HCT116 (cell line): ENCODE results near the gene PTPN4. TPM values are rescaled to one million over a fixed set of nuclear protein-coding genes. Genes with fewer than 3 reads are reported as not detected.

ENCODE experiments used
- ATAC-seq: fragments of 200-7000 bp; cut with Tn5 transposase; 2 replicates; pipeline ENCODE4 v1.9.1; 2020; ENCODE audit warnings: mild to moderate bottlenecking, moderate library complexity
- BruUV-seq: library from RNA; stranded (reverse); fragments of 400-500 nt; replicated peaks from 2 replicates; lab custom pipeline; 2021; lab: Mats Ljungman, UMichigan
- CTCF ChIA-PET: fragments of 300-600 bp; sonication (Branson Sonifier 250); formaldehyde crosslinking; loops from one replicate; lab custom pipeline; 2021; ENCODE audit warnings: antibody characterized with exemption; lab: Charles Lee
- POLR2A ChIA-PET: fragments of 300-600, 350-600 bp; sonication (Branson Sonifier 250); formaldehyde crosslinking; loops from one replicate; lab custom pipeline; 2021; ENCODE audit warnings: antibody characterized with exemption; lab: Charles Lee
- RAD21 ChIA-PET, 2 experiments: fragments of 300-600 bp; sonication (Branson Sonifier 250); formaldehyde crosslinking; loops; one replicate each; lab custom pipeline; 2023; ENCODE audit warnings: low total read pairs in 2 of 2; ENCODE audit not compliant: uncharacterized antibody in 2 of 2, unreplicated experiment in 2 of 2, low non-redundant PET in 1 of 2; lab: Charles Lee
- DNase-seq: peaks from one replicate; pipeline ENCODE4 v3.0.0-alpha.2; 2010; ENCODE audit warnings: low read depth, low spot score
- H2AFZ ChIP-seq: fragments of 200-600 bp; shearing (Covaris generic), sonication (generic); 2 replicates; pipeline ENCODE4 v1.6.1; 2017; ENCODE audit warnings: low read depth, mixed run types, mixed read lengths, antibody characterized with exemption, low read length; ENCODE audit not compliant: poor library complexity, severe bottlenecking
- H3K27ac ChIP-seq: 2 replicates; pipeline ENCODE4 v1.5.1; 2012; ENCODE audit warnings: low read depth, low read length
- H3K27me3 ChIP-seq: fragments of 200-600 bp; sonication (generic); 2 replicates; pipeline ENCODE4 v1.6.1; 2016; ENCODE audit warnings: mixed run types, low read length, mixed read lengths; ENCODE audit not compliant: insufficient read depth
- H3K36me3 ChIP-seq, 2 experiments: fragments of 200-500 bp in 1 of 2; fragments of 200-600 bp in 1 of 2; sonication (Bioruptor generic) in 1 of 2; sonication (generic) in 1 of 2; 2 replicates each; pipeline versions ENCODE4 v1.5.1 to v1.6.1; 2014 to 2016; ENCODE audit warnings: low read length in 2 of 2, inconsistent platforms in 1 of 2, mixed read lengths in 1 of 2, mixed run types in 1 of 2; ENCODE audit not compliant: insufficient read depth in 2 of 2, control insufficient read depth in 1 of 2
- H3K4me1 ChIP-seq, 2 experiments: fragments of 200-600 bp in 1 of 2; sonication (generic) in 1 of 2; 2 replicates each; pipeline versions ENCODE4 v1.5.1 to v1.6.1; 2012 to 2017; ENCODE audit warnings: low read length in 2 of 2, inconsistent platforms in 1 of 2, mild to moderate bottlenecking in 1 of 2, mixed read lengths in 1 of 2, mixed run types in 1 of 2, moderate library complexity in 1 of 2; ENCODE audit not compliant: insufficient read depth in 2 of 2, control insufficient read depth in 1 of 2
- H3K4me2 ChIP-seq: fragments of 200-600 bp; sonication (generic); 2 replicates; pipeline ENCODE4 v1.6.1; 2017; ENCODE audit warnings: mixed run types, low read length, mixed read lengths
- H3K4me3 ChIP-seq, 2 experiments: fragments of 200-600 bp in 1 of 2; sonication (generic) in 1 of 2; replicated peaks in 1 of 2; 2 replicates each; pipeline ENCODE4 v1.5.1; 2011 to 2016; ENCODE audit warnings: low read length in 2 of 2, control low read depth in 1 of 2, low read depth in 1 of 2, mild to moderate bottlenecking in 1 of 2, mixed read lengths in 1 of 2, mixed run types in 1 of 2
- H3K79me2 ChIP-seq: fragments of 200-600 bp; sonication (generic); 2 replicates; pipeline ENCODE4 v1.6.1; 2017; ENCODE audit warnings: mild to moderate bottlenecking, mixed run types, low read length, moderate library complexity, mixed read lengths; ENCODE audit not compliant: insufficient read depth
- H3K9ac ChIP-seq: fragments of 200-600 bp; sonication (generic); 2 replicates; pipeline ENCODE4 v1.6.1; 2016; ENCODE audit warnings: low read length, mixed read lengths
- H3K9me2 ChIP-seq: fragments of 200-600 bp; sonication (generic), shearing (Covaris generic); 2 replicates; pipeline ENCODE4 v1.6.1; 2017; ENCODE audit warnings: mixed run types, mild to moderate bottlenecking, moderate library complexity; ENCODE audit not compliant: insufficient read depth
- H3K9me3 ChIP-seq, 2 experiments: fragments of 200-500 bp in 1 of 2; fragments of 200-600 bp in 1 of 2; sonication (Bioruptor generic) in 1 of 2; sonication (generic) in 1 of 2; 2 replicates each; pipeline ENCODE4 v1.6.1; 2014 to 2017; ENCODE audit warnings: low read length in 2 of 2, mixed read lengths in 2 of 2, inconsistent platforms in 1 of 2, low read depth in 1 of 2, mild to moderate bottlenecking in 1 of 2, mixed run types in 1 of 2, moderate library complexity in 1 of 2; ENCODE audit not compliant: control insufficient read depth in 1 of 2, insufficient read depth in 1 of 2
- H4K20me1 ChIP-seq: fragments of 200-600 bp; sonication (generic), shearing (Covaris generic); 2 replicates; pipeline ENCODE4 v1.6.1; 2017; ENCODE audit warnings: mixed run types, mild to moderate bottlenecking, moderate library complexity; ENCODE audit not compliant: insufficient read depth
- CBX3 ChIP-seq: IDR thresholded peaks from 2 replicates; pipeline ENCODE4 v1.6.1; 2012; ENCODE audit warnings: low read depth
- CEBPB ChIP-seq: IDR thresholded peaks from 2 replicates; pipeline ENCODE4 v1.6.1; 2012; ENCODE audit warnings: low read depth
- CTCF ChIP-seq, 3 experiments: fragments of 200-600 bp in 1 of 3; sonication (generic) in 1 of 3; IDR thresholded peaks in 2 of 3; conservative IDR thresholded peaks in 1 of 3; 2 replicates each; pipeline ENCODE4 v1.5.1; 2012 to 2017; ENCODE audit warnings: low read depth in 2 of 3, low read length in 2 of 3, antibody characterized with exemption in 1 of 3, borderline replicate concordance in 1 of 3, control low read depth in 1 of 3, mild to moderate bottlenecking in 1 of 3, mixed read lengths in 1 of 3, mixed run types in 1 of 3, moderate library complexity in 1 of 3; ENCODE audit not compliant: insufficient read depth in 1 of 3
- EGR1 ChIP-seq: IDR thresholded peaks from 2 replicates; pipeline ENCODE4 v1.6.1; 2012; ENCODE audit warnings: low read depth
- ELF1 ChIP-seq: IDR thresholded peaks from 2 replicates; pipeline ENCODE4 v1.6.1; 2012; ENCODE audit warnings: low read depth, borderline replicate concordance
- EZH2 ChIP-seq: fragments of 200-600 bp; sonication (generic); IDR thresholded peaks from 2 replicates; pipeline ENCODE4 v1.6.1; 2017; ENCODE audit warnings: antibody characterized with exemption, mixed run types
- EZH2phosphoT487 ChIP-seq: fragments of 200-600 bp; IDR thresholded peaks from 2 replicates; pipeline ENCODE4 v1.6.1; 2018; ENCODE audit warnings: antibody characterized with exemption, borderline replicate concordance
- FOSL1 ChIP-seq: IDR thresholded peaks from 2 replicates; pipeline ENCODE4 v1.6.1; 2012; ENCODE audit warnings: low read depth
- MAX ChIP-seq: IDR thresholded peaks from 2 replicates; pipeline ENCODE4 v1.6.1; 2012
- POLR2A ChIP-seq: IDR thresholded peaks from 2 replicates; pipeline ENCODE4 v1.7.0; 2011; ENCODE audit warnings: borderline replicate concordance; ENCODE audit not compliant: insufficient read depth, insufficient read length; ENCODE audit errors: extremely low read depth
- POLR2AphosphoS5 ChIP-seq: IDR thresholded peaks from 2 replicates; pipeline ENCODE4 v1.6.1; 2011; ENCODE audit warnings: mild to moderate bottlenecking, low read depth, low read length, moderate library complexity
- REST ChIP-seq: IDR thresholded peaks from 2 replicates; pipeline ENCODE4 v1.6.1; 2012; ENCODE audit warnings: low read depth
- SIN3A ChIP-seq: IDR thresholded peaks from 2 replicates; pipeline ENCODE4 v1.6.1; 2012; ENCODE audit warnings: low read depth
- SP1 ChIP-seq: IDR thresholded peaks from 2 replicates; pipeline ENCODE4 v1.6.1; 2012; ENCODE audit warnings: low read depth
- SRF ChIP-seq: IDR thresholded peaks from 2 replicates; pipeline ENCODE4 v1.6.1; 2012; ENCODE audit warnings: low read depth
- TCF7L2 ChIP-seq: IDR thresholded peaks from 2 replicates; pipeline ENCODE4 v1.7.0; 2011; ENCODE audit warnings: borderline replicate concordance, inconsistent platforms; ENCODE audit not compliant: insufficient read depth, insufficient read length; ENCODE audit errors: extremely low read depth
- YY1 ChIP-seq: IDR thresholded peaks from 2 replicates; pipeline ENCODE4 v1.6.1; 2011; ENCODE audit warnings: low read length, low read depth, moderate library complexity, mild to moderate bottlenecking; ENCODE audit not compliant: insufficient replicate concordance; ENCODE audit errors: extremely low read depth
- ZBTB33 ChIP-seq: IDR thresholded peaks from 2 replicates; pipeline ENCODE4 v1.6.1; 2011; ENCODE audit warnings: mild to moderate bottlenecking, low read length, moderate library complexity; ENCODE audit not compliant: insufficient replicate concordance; ENCODE audit errors: extremely low read depth
- ZFX ChIP-seq: fragments of 450-650 bp; IDR thresholded peaks from 2 replicates; pipeline ENCODE4 v1.6.1; 2017
- ZNF274 ChIP-seq: fragments of 200-500 bp; sonication (Bioruptor generic); IDR thresholded peaks from 2 replicates; pipeline ENCODE4 v1.6.1; 2014; ENCODE audit warnings: mild to moderate bottlenecking, low read depth, low read length, inconsistent platforms
- intact Hi-C: fragments of 100-400 bp; cut with micrococcal nuclease; formaldehyde crosslinking; loops from 2 replicates; pipeline ENCODE4 v1.10.0; 2022
- total RNA-seq: library from RNA; stranded (reverse); gene quantifications from one replicate; pipeline ENCODE4 v1.2.1, GENCODE V29; 2021; ENCODE audit not compliant: unreplicated experiment

The PTPN4 gene
- total RNA-seq, 1 experiment from 2014 or later: 38.4 TPM

- no peaks in the 10 kb centered on the region for H3K27me3 ChIP-seq
- no peaks in the 10 kb centered on the region for H3K4me1 ChIP-seq
- DNase-seq (no peak), ATAC-seq (no peak)
- ChIA-PET POLR2A (no interaction called here), CTCF (no interaction called here), RAD21 (no interaction called here)
- H3K79me2 ChIP-seq: no peaks in the 10 kb centered on the region
- TF ChIP-seq ZBTB33 (no peak), POLR2AphosphoS5 (no peak), YY1 (no peak), REST (no peak), EGR1 (no peak), MAX (no peak), SP1 (no peak), POLR2A (no peak), CEBPB (no peak), SIN3A (no peak), EZH2phosphoT487 (no peak), ZFX (no peak), TCF7L2 (no peak), SRF (no peak), CTCF (IDR thresholded peaks at IDR 0.05 in 2 of 3, conservative IDR thresholded peaks at IDR 0.05 in 1 of 3; ENCODE audit: borderline replicate concordance in 1 of 3, insufficient read depth in 1 of 3, low read depth in 2 of 3, low read length in 2 of 3) (no peak), FOSL1 (no peak), CBX3 (no peak), ELF1 (no peak), EZH2 (no peak), ZNF274 (no peak)
- H3K36me3 ChIP-seq: 0 out of 4 replicates have a peak, but pooled peaks cover 0 to 4% of the 10 kb centered on the region in 2 experiments
- BruUV-seq: no TSS peak
- H3K9ac ChIP-seq: no peak overlapping the region
- H3K9me3 ChIP-seq: no peaks in the 10 kb centered on the region
- no peak overlapping the region for H3K27ac ChIP-seq
- H4K20me1 ChIP-seq: no peaks in the 10 kb centered on the region
- H3K9me2 ChIP-seq: no peaks in the 10 kb centered on the region
- no peak overlapping the region for H2AFZ ChIP-seq
- H3K4me3 ChIP-seq: no peak overlapping the region
- no peak overlapping the region for H3K4me2 ChIP-seq
- intact Hi-C loops: no loop called here
Observed at GRCh38 chr2:119937680-119938079, 178.0 kb downstream of the PTPN4 start.
